GM18873 (cell line): Measurements from ENCODE around the gene DLGAP1.

ENCODE experiments used
- ATAC-seq: cut with Tn5 transposase; IDR thresholded peaks from one replicate; pipeline ENCODE4 v1.9.1; 2021; ENCODE audit warnings: mild to moderate bottlenecking, moderate library complexity, moderate number of reproducible peaks; ENCODE audit not compliant: unreplicated experiment, low FRiP score

The DLGAP1 gene

DNA sequence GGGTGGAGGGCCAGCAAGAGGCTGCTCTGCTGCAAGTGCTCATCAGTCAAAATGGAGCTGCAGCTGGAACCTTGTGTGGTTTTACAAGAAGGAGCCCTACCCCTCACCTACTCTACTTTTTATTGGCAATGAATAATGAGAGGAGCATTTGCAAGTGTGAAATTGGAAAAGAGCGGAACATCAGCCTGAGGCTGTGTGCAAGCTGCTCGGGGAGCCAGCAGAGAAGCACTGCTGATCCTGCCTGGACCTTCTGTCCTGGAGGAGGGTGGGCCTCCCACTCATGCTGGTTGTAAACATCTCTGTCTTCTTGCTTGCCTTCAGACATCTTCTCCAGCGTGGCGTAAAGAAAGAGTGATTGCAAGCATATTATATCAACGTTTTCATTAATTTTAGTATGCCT, 256.2 kb downstream of the DLGAP1 start:
- ATAC-seq, result no peak

DNA sequence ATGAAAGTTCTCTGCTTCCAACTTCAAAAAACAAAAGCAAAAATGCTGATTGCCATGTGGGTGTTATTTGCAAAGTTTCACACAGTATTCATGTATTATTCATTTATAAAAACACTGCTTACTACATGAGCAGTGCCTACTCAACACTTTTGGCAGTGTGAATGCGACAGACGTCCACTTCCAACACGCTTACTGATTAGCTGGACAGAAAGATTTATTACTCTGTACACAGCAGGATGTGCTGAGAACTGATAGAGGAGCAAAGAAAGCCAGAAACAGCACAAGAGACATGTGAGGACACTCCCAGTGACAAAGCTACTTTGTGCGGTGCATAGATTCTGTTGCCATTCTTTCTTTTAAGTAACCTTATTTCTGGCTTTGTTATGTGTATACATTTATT, 258.8 kb downstream of the DLGAP1 start:
- no peak for ATAC-seq

DNA sequence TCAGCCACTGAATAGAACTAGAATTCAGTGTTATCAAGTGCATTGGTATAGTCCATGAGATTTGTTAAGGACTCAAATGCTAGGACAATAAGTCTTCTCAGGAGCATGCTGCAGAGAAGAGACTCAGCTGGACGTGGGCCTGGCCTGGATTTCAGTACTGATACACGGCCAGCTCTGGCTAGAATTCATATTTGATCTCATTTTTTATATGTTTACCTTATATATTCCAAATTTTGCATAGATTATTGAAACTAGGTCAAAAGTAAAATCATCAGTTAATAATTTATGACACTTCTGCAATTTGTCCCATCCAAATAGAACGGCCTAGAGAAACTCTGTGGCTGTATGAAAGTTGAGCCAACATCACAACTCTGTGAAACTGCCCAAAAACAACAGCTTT, 262.0 kb downstream of the DLGAP1 start:
- ATAC-seq, result no peak

- ATAC-seq, result no peak
These were observed 273.1 kb downstream of the DLGAP1 start for GRCh38 chr18:4181882-4182568.

DNA sequence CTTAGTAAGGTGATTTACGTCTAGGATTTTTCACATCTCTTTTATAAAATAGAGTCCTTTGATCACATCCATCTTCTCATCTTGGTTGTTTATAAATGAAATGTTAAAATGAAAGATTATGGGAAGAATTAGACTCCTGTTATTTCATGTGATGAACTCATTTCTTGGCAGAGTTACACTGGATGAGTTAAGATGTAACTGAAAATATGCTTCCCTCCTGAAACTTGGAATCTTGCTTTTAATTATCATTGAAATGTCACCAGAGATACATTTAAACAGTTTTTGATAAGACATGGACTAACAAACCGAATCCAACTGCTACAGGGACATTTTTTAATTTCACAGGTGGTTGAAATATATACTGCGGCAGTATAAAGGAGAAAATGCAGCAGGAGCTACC, 274.0 kb downstream of the DLGAP1 start:
- no peak for ATAC-seq

DNA sequence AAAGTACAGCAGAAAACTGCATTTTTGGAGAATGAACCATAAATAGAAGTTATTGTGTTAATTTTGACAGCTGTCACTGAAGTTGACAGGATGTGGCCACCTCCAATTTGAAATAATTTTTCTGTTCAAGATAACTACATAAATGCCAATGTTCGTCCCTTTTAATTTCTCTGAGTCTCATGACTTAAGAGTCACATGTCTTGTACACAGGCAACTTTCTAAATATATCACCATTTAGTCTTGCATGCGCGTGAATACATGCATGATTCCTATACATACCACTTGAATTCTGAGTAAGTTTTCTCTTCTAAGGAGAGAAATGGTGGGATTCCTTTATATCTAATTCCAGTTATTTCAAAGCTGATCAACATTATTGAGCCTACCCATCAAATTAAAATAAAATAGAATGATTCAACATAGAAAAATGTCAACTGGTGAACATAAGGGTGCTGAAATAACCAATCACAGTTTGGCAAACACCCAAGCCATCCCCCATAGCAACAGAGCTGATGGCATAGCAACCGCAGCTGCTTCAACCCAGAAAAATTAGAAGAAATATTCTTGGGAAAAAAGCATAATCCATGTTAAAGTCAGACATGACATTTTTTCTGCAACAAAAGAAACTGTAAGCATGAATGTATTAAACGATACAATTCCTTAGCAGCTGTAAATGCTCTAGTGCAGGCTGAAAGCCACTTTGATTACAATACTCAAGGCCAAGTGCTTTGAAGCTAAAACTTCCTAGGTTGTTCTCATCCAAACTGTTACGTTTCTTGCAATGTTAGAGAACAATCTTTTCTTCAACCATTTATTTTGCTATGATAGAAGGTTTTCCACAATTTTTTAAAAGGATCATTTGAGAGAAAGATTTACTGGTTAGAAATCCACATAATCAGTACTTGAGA, 282.7 kb downstream of the DLGAP1 start:
- no peak for ATAC-seq

DNA sequence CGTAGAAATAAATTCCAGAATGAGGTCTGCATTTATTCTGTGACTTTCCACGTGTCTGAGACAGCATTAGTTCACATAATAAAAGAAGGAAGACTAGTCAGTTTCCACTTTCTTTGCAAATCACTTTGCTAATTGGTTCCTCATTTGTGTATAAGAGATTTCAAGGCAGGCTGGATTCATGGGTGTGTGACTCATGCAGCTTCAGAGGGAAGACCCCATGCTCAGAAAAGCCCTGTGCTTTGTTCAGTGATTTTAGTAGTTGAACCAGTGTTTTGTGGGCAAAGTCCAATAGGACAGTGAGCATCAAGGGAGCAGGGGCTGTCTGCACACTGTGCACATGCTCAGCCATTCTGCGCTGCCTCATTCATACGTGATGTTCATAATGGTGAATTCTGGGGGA, 297.8 kb downstream of the DLGAP1 start:
- ATAC-seq, result no peak

DNA sequence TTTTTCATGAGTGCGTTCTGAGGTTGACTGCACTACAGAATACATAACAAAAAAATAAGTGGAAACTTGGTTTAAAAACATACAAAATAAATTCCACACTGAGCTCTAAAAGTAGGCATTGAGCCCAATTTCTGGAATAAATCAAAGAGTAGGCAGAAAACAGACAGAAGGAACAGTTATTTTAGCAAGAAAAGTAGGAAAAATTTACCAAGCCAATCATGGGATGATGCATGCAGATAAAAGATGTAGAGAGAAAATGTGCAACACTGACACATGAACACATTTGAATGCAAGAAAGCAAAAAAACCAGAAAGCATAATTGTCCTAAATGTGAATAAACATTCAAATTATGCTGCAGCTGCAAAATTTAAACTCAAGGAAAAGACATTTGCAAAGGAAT, 308.3 kb downstream of the DLGAP1 start:
- ATAC-seq, result no peak

GRCh38 chr18:4144201-4144600, 310.9 kb downstream of the DLGAP1 start:
- no peak for ATAC-seq

GRCh38 chr18:4143585-4143984, 311.5 kb downstream of the DLGAP1 start:
- ATAC-seq, result no peak

DNA sequence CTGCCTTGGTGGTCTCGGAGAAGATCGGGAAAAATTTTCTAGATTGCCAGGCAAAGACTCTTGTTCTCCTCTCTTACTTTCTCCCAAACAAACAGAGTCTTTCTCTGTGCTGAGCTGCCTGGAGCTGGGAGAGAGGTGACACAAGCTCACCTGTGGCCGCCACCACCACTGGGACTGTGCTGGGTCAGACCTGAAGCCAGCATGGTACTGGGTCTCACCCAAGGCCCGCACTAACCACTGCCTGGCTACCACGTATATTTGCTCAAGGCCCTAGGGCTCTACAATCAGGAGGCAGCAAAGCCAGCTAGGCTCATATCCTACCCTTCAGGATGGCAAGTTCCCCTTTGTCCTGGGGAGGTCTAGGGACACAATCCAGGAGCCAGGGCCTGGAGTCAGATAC, 312.2 kb downstream of the DLGAP1 start:
- no peak for ATAC-seq

GRCh38 chr18:4134700-4135099, 320.4 kb downstream of the DLGAP1 start:
- no peak for ATAC-seq

- no peak for ATAC-seq
These were observed 324.1 kb downstream of the DLGAP1 start for GRCh38 chr18:4130734-4131719.

DNA sequence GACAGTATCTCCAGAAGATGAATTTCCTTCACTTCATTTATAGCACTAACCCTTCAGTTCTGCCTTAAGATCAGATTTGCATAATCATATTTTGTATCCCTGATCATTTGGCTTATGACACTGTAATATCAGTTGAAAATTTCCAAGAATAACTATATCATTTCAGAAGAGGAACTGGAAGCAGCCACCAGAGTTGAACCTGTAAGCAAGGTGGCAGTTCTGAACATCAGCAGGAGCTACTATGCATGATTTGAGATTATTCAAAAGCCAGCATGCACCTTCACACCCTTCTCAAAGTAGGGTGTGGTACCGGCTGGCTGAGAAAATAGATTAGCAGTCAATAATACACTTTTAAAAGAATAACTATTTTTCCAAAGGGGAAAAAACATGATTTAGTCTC, 328.2 kb downstream of the DLGAP1 start:
- no peak for ATAC-seq

- ATAC-seq, result no peak
These were observed 329.4 kb downstream of the DLGAP1 start for GRCh38 chr18:4125627-4126230.

DNA sequence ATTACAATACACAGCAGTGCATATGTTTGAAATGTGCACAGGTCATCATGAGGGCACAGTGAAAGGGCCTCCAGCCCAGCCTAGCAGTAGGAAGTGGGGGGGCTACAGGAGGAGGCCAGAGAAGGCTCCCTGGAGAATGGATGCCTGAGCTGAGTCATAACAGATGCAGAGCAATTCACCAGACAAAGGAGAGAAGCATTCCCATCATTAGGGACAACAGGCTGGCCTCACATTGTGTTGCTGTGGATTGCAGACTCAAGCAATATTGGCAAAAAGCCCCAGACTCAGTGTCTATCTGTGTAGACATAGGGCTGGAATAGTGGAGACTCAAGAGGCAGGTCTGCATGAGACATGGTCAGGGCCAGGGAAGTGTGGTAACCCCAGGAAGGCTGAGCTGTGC, 329.9 kb downstream of the DLGAP1 start:
- ATAC-seq, result no peak

- no peak for ATAC-seq
These were observed 335.3 kb downstream of the DLGAP1 start for GRCh38 chr18:4119813-4120212.

DNA sequence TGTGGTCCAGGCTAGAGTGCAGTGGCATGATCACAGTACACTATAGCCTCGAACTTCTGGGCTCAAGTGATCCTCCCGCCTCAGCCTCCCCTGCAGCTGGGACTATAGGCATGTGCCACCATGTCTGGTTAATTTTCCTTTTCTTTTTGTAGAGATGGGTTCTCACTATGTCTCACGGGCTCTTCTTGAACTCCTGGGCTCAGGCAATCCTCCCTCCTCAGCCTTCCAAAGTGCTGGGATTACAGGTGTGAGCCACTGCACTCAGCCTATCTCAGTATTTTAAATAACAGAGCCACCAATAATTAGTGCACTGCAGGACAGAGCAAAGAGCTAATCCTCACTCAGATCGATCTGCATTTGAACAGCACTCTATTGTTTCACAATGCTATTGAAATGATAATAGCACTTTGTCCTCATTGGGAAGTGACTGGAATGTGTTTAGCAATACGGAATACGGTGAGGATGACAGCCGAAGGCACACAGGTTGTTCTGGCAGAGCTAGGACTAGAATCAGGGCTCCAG, 335.9 kb downstream of the DLGAP1 start:
- no peak for ATAC-seq

DNA sequence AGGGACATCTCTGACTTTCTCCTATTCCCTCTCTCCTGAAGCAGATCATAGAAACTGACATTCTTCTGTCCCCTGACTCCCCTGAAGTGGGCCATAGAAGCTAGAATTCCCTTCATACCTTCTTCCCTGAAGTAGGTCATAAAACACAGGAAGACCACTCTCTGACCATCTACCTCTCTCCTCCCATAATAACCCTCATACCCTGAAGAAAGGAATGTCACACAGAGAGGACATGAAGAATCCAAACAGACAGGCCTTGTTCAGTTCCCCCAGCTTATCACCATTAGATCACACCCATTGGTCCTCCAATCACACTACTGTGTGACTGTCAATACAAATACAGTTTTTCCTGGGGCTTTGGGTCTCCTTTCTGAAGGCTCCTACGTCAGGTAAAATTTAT, 347.1 kb downstream of the DLGAP1 start:
- no peak for ATAC-seq

DNA sequence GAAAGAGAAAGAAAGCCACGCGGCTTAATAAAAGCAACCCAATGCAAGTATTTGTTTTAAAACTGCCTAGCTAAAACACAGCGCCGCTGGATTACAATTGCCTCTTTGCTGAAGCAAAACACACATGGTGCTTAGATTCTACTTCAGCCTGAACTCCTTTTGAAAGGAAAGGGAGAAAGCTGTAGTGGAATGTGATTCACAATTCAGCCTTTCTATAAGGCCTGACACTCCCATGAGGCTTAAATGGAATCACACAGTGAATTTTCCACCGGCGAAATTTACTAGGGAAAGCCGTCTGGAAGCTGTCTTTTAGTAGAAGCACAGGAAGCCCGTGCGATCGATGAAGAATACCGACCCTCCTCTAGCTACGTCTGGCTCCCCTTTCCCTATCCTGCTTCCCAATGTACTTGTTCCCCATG, 348.0 kb downstream of the DLGAP1 start:
- no peak for ATAC-seq
